Keratinocyte (primary cell): ENCODE results near the gene CDCA4. TPM values are rescaled to one million over a fixed set of nuclear protein-coding genes. Genes with fewer than 3 reads are reported as not detected.

Experiments
- DNase-seq: peaks from one replicate; pipeline ENCODE4 v3.0.0-alpha.2; 2011; ENCODE audit warnings: low read depth, missing footprints, low spot score
- FAIRE-seq: peaks from 2 replicates; lab custom pipeline; 2011; peaks lifted over from hg19 to GRCh38; lab: Jason Lieb, UNC
- H2AFZ ChIP-seq: 2 replicates; pipeline ENCODE4 v1.6.0; 2012; ENCODE audit warnings: low read length, control low read depth, inconsistent platforms; ENCODE audit not compliant: control insufficient read depth
- H3K27ac ChIP-seq: 2 replicates; pipeline ENCODE4 v1.5.1; 2011; ENCODE audit warnings: low read length; ENCODE audit not compliant: control insufficient read depth, insufficient read depth
- H3K27me3 ChIP-seq: 3 replicates; pipeline ENCODE4 v1.6.0; 2011; ENCODE audit warnings: low read length; ENCODE audit not compliant: control insufficient read depth, insufficient read depth; ENCODE audit errors: extremely low read depth
- H3K36me3 ChIP-seq, 2 experiments: 2 replicates in 1 of 2; 3 replicates in 1 of 2; pipeline ENCODE4 v1.5.1; 2011; ENCODE audit warnings: low read length in 2 of 2, mild to moderate bottlenecking in 1 of 2; ENCODE audit not compliant: control insufficient read depth in 2 of 2, insufficient read depth in 2 of 2; ENCODE audit errors: extremely low read depth in 1 of 2
- H3K4me1 ChIP-seq: 3 replicates; pipeline ENCODE4 v1.5.1; 2011; ENCODE audit warnings: low read length; ENCODE audit not compliant: control insufficient read depth, insufficient read depth; ENCODE audit errors: extremely low read depth
- H3K4me2 ChIP-seq: 3 replicates; pipeline ENCODE4 v1.6.0; 2011; ENCODE audit warnings: low read depth, low read length; ENCODE audit not compliant: control insufficient read depth, insufficient read depth; ENCODE audit errors: extremely low read depth
- H3K4me3 ChIP-seq, 3 experiments: fragments of 200-600 bp in 1 of 3; sonication (generic) in 1 of 3; 2 replicates in 2 of 3; 3 replicates in 1 of 3; pipeline ENCODE4 v1.5.1; 2011 to 2016; ENCODE audit warnings: low read length in 3 of 3, mild to moderate bottlenecking in 3 of 3, control low read depth in 2 of 3, inconsistent platforms in 1 of 3, low read depth in 1 of 3, mixed read lengths in 1 of 3, mixed run types in 1 of 3, moderate library complexity in 1 of 3; ENCODE audit not compliant: control insufficient read depth in 2 of 3, insufficient read depth in 2 of 3; ENCODE audit errors: extremely low read depth in 1 of 3
- H3K79me2 ChIP-seq: 2 replicates; pipeline ENCODE4 v1.6.0; 2012; ENCODE audit warnings: low read length; ENCODE audit not compliant: control insufficient read depth, insufficient read depth
- H3K9ac ChIP-seq: 3 replicates; pipeline ENCODE4 v1.6.0; 2011; ENCODE audit warnings: low read length; ENCODE audit not compliant: control insufficient read depth, insufficient read depth; ENCODE audit errors: extremely low read depth
- H3K9me1 ChIP-seq: 3 replicates; pipeline ENCODE4 v1.6.0; 2011; ENCODE audit warnings: low read length; ENCODE audit not compliant: control insufficient read depth, insufficient read depth; ENCODE audit errors: extremely low read depth
- H3K9me3 ChIP-seq: 2 replicates; pipeline ENCODE4 v1.5.1; 2012; ENCODE audit warnings: low read depth, low read length; ENCODE audit not compliant: control insufficient read depth
- H4K20me1 ChIP-seq: 3 replicates; pipeline ENCODE4 v1.6.0; 2011; ENCODE audit warnings: low read length; ENCODE audit not compliant: control insufficient read depth, insufficient read depth; ENCODE audit errors: extremely low read depth
- CTCF ChIP-seq, 3 experiments: IDR thresholded peaks in 1 of 3; conservative IDR thresholded peaks in 1 of 3; optimal IDR thresholded peaks in 1 of 3; 2 replicates in 2 of 3; 3 replicates in 1 of 3; pipeline versions ENCODE3 to v1.5.1; 2011; ENCODE audit warnings: low read length in 3 of 3, mild to moderate bottlenecking in 3 of 3, moderate library complexity in 2 of 3, control low read depth in 1 of 3, inconsistent platforms in 1 of 3; ENCODE audit not compliant: insufficient read depth in 2 of 3; ENCODE audit errors: extremely low read depth in 1 of 3
- EZH2 ChIP-seq: IDR thresholded peaks from one replicate; pipeline ENCODE4 v1.6.1; 2012; ENCODE audit warnings: inconsistent platforms, mild to moderate bottlenecking, low read length, moderate library complexity
- dilution Hi-C: fragments of 300-500 bp; cut with MboI; formaldehyde crosslinking; loops from one replicate; pipeline ENCODE4 v1.7.0; 2020; ENCODE audit warnings: low sequenced_read_pairs; ENCODE audit not compliant: extremely low pct_ligation_motif_present
- polyA plus RNA-seq, 5 experiments: library from polyadenylated mRNA; depleted of rRNA in 3 of 5; stranded (reverse) in 3 of 5; stranded (forward) in 1 of 5; unstranded in 1 of 5; fragments of >200 nt; gene quantifications; 1 replicate in 1 of 5; 2 replicates in 3 of 5; 3 replicates in 1 of 5; pipeline versions ENCODE4 v1.2.1 to v1.2.3, GENCODE V29; 2011 to 2012; ENCODE audit warnings: missing spikeins in 2 of 5, low read depth in 1 of 5, low replicate concordance in 1 of 5

CDCA4 gene
- polyA plus RNA-seq, 1 donor (not counting 4 experiments of a cell fraction or from before 2014, with no cell fraction given) = 35.7 TPM

- H2AFZ ChIP-seq = no peak overlapping the region
- H3K4me1 ChIP-seq = peaks cover 47% of the 10 kb centered on the region
- H3K4me3 ChIP-seq = peak overlapping the region; percentile 7 to 94 (median 93)
- TF ChIP-seq CTCF (optimal IDR thresholded peaks at IDR 0.05 in 1 of 3, IDR thresholded peaks at IDR 0.05 in 1 of 3, conservative IDR thresholded peaks at IDR 0.05 in 1 of 3; ENCODE audit: extremely low read depth in 1 of 3, insufficient read depth in 2 of 3, low read length in 3 of 3) (no peak), EZH2 (no peak)
- dilution Hi-C loops = no loop called here
- no peak for FAIRE-seq
- H3K36me3 ChIP-seq = peaks cover 12 to 14% of the 10 kb centered on the region in 2 experiments
- no peak for DNase-seq
- H3K4me2 ChIP-seq = peak overlapping the region; percentile 99
- H3K27ac ChIP-seq = peak overlapping the region; percentile 98
- H3K9me1 ChIP-seq = peaks cover 4% of the 10 kb centered on the region
- H3K27me3 ChIP-seq = no peaks in the 10 kb centered on the region
- H3K9me3 ChIP-seq = no peaks in the 10 kb centered on the region
- H4K20me1 ChIP-seq = peaks cover 18% of the 10 kb centered on the region
- peaks cover 90% of the 10 kb centered on the region for H3K79me2 ChIP-seq
- peak overlapping the region; percentile 100 for H3K9ac ChIP-seq
These were observed 54.5 kb downstream of the CDCA4 start for GRCh38 chr14:104966261-104966865.

GRCh38 chr14:104965561-104966231 is 55.2 kb downstream of the CDCA4 start:
- Histone ChIP-seq H2AFZ (no peak overlapping the region), H3K9ac (peak overlapping the region; percentile 33), H3K4me2 (peak overlapping the region; percentile 99), H3K27ac (peak overlapping the region; percentile 14), H3K27me3 (no peaks in the 10 kb centered on the region), H3K9me3 (no peaks in the 10 kb centered on the region), H3K79me2 (peaks cover 87% of the 10 kb centered on the region), H3K36me3 (peaks cover 14 to 15% of the 10 kb centered on the region in 2 experiments), H3K4me1 (peaks cover 41% of the 10 kb centered on the region), H4K20me1 (peaks cover 22% of the 10 kb centered on the region), H3K9me1 (peaks cover 4% of the 10 kb centered on the region), H3K4me3 (no peak overlapping the region)
- dilution Hi-C loops = no loop called here
- FAIRE-seq (no peak), DNase-seq (no peak)
- TF ChIP-seq EZH2 = no peak
- TF ChIP-seq CTCF (optimal IDR thresholded peaks at IDR 0.05 in 1 of 3, IDR thresholded peaks at IDR 0.05 in 1 of 3, conservative IDR thresholded peaks at IDR 0.05 in 1 of 3; ENCODE audit: extremely low read depth in 1 of 3, insufficient read depth in 2 of 3, low read length in 3 of 3) = no peak
